Heart right ventricle (tissue), 16 donors: Measurements from ENCODE around the gene ERVK3-1. TPM values are rescaled to one million over a fixed set of nuclear protein-coding genes. Genes with fewer than 3 reads are reported as not detected.

Source experiments
- ATAC-seq, 8 donors: fragments of 200-7000 bp; cut with Tn5 transposase; one replicate each; pipeline ENCODE4 v1.9.1; 2020; ENCODE audit warnings: mild to moderate bottlenecking in 8 of 8, moderate library complexity in 8 of 8, moderate number of reproducible peaks in 1 of 8
- DNase-seq, 2 donors: peaks; one replicate each; pipeline ENCODE4 v3.0.0-alpha.2; 2020
- H3K27ac ChIP-seq, 10 donors: fragments of 200-600 bp; sonication (generic) in 2 of 10; one replicate each; pipeline versions ENCODE4 v1.5.0 to v1.8.0; 2020 to 2022; ENCODE audit warnings: mild to moderate bottlenecking in 3 of 10
- H3K27me3 ChIP-seq, 7 donors: fragments of 200-600 bp; one replicate each; pipeline ENCODE4 v1.8.0; 2021 to 2022; ENCODE audit warnings: mild to moderate bottlenecking in 2 of 7
- H3K36me3 ChIP-seq, 9 donors: fragments of 200-600 bp; sonication (generic) in 1 of 9; one replicate each; pipeline versions ENCODE4 v1.5.0 to v1.8.0; 2020 to 2022; ENCODE audit warnings: mild to moderate bottlenecking in 2 of 9
- H3K4me1 ChIP-seq, 9 donors: fragments of 200-600 bp; sonication (generic) in 1 of 9; one replicate each; pipeline versions ENCODE4 v1.5.0 to v1.8.0; 2020 to 2022; ENCODE audit warnings: mild to moderate bottlenecking in 4 of 9
- H3K4me3 ChIP-seq, 10 donors: fragments of 200-600 bp; sonication (generic) in 2 of 10; one replicate each; pipeline versions ENCODE4 v1.5.0 to v1.8.0; 2020 to 2022; ENCODE audit warnings: mild to moderate bottlenecking in 7 of 10, moderate library complexity in 2 of 10
- H3K9me3 ChIP-seq, 11 donors: fragments of 200-600 bp in 10 of 11; sonication (generic) in 2 of 11; one replicate each; pipeline versions ENCODE4 v1.5.0 to v1.8.0; 2013 to 2022; ENCODE audit warnings: mild to moderate bottlenecking in 2 of 11, control low read depth in 1 of 11, moderate library complexity in 1 of 11
- WGBS, 2 donors: extraction: QIAGEN DNeasy Blood & Tissue Kit; methylation state at CpG; one replicate each; pipeline ENCODE4 v1.1.7; 2013; ENCODE audit warnings: inconsistent platforms in 1 of 2; 5-methylcytosine and 5-hydroxymethylcytosine counted together
- intact Hi-C, 10 donors: fragments of 100-400 bp; cut with DNase I; formaldehyde crosslinking; loops; one replicate each; pipeline versions ENCODE4 v1.11.1 to v1.14.2; 2022
- polyA plus RNA-seq, 2 donors: library from polyadenylated mRNA; stranded (reverse); fragments of 200-250 nt; gene quantifications; one replicate each; pipeline ENCODE4 v1.2.3, GENCODE V29; 2013
- total RNA-seq, 10 donors: library from RNA; stranded (reverse); fragmentation: NEBNext Ultra II Directional in 3 of 10; extraction: Animal tissue kit (Norgen Biotek cat#: 25700) in 3 of 10; gene quantifications; one replicate each; pipeline versions ENCODE4 v1.2.1 to v1.2.4, GENCODE V29; 2021 to 2023
- TF ChIP-seq, protein P1 (sequence below), 9 donors: fragments of 200-600 bp; sonication (generic) in 2 of 9; IDR thresholded peaks; one replicate each; pipeline versions ENCODE4 v1.5.0 to v1.8.0; 2021 to 2022; ENCODE audit warnings: antibody characterized with exemption in 9 of 9, mild to moderate bottlenecking in 5 of 9, moderate library complexity in 1 of 9
- donor health status: Arrhythmogenic right ventricular cardiomyopathy.
- donor health status: ischemic (EF 13 %, LVEDD 7.1; RV severe dilation, severe dysfunction).
- donor health status: healthy with polysubstance abuse.
- donor health status: DM: no; HTN: yes; CAD: no.
- donor health status: DM: no; HTN: no; CAD: no.
- donor health status: ischemic (EF 25% LVEDD 6.9; RV normal size, moderate dysfunction).
- donor health status: ischemic (EF 25% LVEDD 5.7; RV mildly dilated, moderate dysfunction).
- donor health status: healthy.
- donor health status: DM: yes; HTN: yes; CAD: no.
- donor health status: Ischemic cardiomyopathy.
- donor health status: ischemic (EF 35%, LVEDD 5.7; RV mildly dilated, moderate dysfunction).
- donor health status: nonischemic (EF 11% LVEDD 7.7; RV severe dilation, severe dysfunction).
- donor health status: DM: yes; HTN: yes; CAD: no.
- donor health status: PGD.
- donor health status: ischemic (EF 29% LVEDD 5.4; RV normal size, mild dysfunction).
- donor health status: nonischemic (EF 23%, LVEDD 6.1; RV moderate dilation, normal function).

ERVK3-1 gene
- total and polyA plus RNA-seq, 12 donors: 14.4 to 57.5 (median 19.4) TPM

DNA sequence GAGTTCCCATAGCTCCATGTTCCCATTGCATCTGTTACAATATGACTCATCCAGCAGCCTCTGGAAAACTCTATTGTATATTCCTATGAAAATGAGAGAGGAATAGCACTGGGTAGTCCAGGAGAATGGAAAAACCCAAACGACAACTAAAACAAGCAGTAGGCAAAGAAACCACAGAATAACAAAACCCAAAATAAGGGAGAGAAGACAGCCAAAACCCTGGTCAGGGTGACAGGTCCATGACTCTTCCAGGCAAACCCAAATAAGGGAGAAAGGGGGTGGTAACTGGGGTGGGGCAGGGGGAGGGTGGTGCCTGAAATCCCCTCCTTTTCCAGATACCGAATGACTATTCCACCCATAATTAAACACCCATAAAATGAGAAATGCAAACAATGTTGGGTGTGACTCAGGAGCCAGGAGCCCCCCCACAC lies 30.4 kb upstream of the ERVK3-1 start:
- DNase-seq (no peak), ATAC-seq (no peak)
- H3K4me1 ChIP-seq: peaks cover 4 to 19% (median 13%) of the 10 kb centered on the region in 9 donors
- peaks cover 0 to 69% (median 36%) of the 10 kb centered on the region in 9 donors for H3K36me3 ChIP-seq
- WGBS, 2 donors: 73 to 91% methylated on average over 2 of the region's 2 CpGs
- intact Hi-C loops: loop anchor here in 3 of 10 donors (5.0 to 10.0 kb wide), 3 partner anchors 42 to 90 kb away; partner anchors contain the start of genes ZNF274 (in 2 of the 3) and ZNF544 (in 1 of the 3)
- H3K27me3 ChIP-seq: no peaks in the 10 kb centered on the region
- no peak overlapping the region for H3K4me3 ChIP-seq
- TF ChIP-seq, protein P1, sequence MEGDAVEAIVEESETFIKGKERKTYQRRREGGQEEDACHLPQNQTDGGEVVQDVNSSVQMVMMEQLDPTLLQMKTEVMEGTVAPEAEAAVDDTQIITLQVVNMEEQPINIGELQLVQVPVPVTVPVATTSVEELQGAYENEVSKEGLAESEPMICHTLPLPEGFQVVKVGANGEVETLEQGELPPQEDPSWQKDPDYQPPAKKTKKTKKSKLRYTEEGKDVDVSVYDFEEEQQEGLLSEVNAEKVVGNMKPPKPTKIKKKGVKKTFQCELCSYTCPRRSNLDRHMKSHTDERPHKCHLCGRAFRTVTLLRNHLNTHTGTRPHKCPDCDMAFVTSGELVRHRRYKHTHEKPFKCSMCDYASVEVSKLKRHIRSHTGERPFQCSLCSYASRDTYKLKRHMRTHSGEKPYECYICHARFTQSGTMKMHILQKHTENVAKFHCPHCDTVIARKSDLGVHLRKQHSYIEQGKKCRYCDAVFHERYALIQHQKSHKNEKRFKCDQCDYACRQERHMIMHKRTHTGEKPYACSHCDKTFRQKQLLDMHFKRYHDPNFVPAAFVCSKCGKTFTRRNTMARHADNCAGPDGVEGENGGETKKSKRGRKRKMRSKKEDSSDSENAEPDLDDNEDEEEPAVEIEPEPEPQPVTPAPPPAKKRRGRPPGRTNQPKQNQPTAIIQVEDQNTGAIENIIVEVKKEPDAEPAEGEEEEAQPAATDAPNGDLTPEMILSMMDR (IDR thresholded peaks at IDR 0.05): no peak
- no peak overlapping the region for H3K27ac ChIP-seq
- peaks cover 0 to 78% (median 51%) of the 10 kb centered on the region in 11 donors for H3K9me3 ChIP-seq

DNA sequence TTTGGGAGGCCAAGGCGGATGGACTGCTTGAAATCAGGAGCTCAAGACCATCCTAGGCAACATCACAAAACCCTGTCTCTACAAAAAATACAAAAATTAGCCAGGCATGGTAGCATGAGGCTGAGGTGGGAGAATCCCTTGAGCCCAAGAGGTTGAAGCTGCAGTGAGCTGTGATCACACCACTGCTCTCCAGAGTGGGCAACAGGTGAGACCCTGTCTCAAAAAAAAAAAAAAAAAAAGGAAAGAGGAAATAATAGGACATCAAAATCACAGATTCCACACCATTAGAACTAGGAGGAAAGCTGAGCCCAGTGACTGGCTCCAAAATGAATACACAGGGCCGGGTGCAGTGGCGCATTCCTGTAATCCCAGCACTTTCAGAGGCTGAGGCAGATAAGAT lies 29.6 kb upstream of the ERVK3-1 start:
- Histone ChIP-seq H3K4me3 (no peak overlapping the region), H3K4me1 (peaks cover 4 to 27% (median 18%) of the 10 kb centered on the region in 9 donors), H3K27me3 (no peaks in the 10 kb centered on the region), H3K36me3 (peaks cover 0 to 63% (median 29%) of the 10 kb centered on the region in 9 donors), H3K27ac (no peak overlapping the region), H3K9me3 (peaks cover 0 to 70% (median 43%) of the 10 kb centered on the region in 11 donors)
- DNase-seq (no peak), ATAC-seq (no peak)
- WGBS, 2 donors: 97 to 99% methylated on average over 3 of the region's 3 CpGs
- intact Hi-C loops: loop anchor here in 3 of 10 donors (5.0 to 10.0 kb wide), 3 partner anchors 43 to 91 kb away; partner anchors contain the start of genes ZNF274 (in 2 of the 3) and ZNF544 (in 1 of the 3)
- TF ChIP-seq, protein P1 (IDR thresholded peaks at IDR 0.05): no peak

DNA sequence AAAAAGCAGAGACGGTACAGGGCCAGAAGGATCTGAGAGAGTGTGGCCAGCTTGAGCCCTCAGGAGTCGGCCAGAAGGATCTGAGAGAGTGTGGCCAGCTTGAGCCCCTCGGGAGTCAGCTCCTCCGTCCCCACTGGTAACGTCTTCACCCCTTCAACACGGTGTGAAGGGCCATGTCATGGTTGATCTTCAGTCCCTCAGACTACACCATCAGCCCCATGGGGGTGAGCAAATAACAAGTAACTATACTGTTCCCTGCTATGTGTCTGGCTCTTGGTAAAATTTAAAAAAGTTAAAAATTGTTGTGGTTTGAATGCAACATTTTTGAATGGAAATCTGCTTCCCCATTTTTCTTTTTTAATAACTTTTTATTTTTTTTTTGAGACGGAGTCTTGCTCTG lies 28.0 kb upstream of the ERVK3-1 start:
- peak overlapping the region in 2 of 10 donors; percentile 93 to 98 for H3K4me3 ChIP-seq
- WGBS, 2 donors: 92 to 94% methylated on average over 7 of the region's 7 CpGs
- H3K4me1 ChIP-seq: peaks cover 4 to 29% (median 20%) of the 10 kb centered on the region in 9 donors
- ATAC-seq: no peak
- H3K27me3 ChIP-seq: no peaks in the 10 kb centered on the region
- TF ChIP-seq, protein P1 (IDR thresholded peaks at IDR 0.05): no peak
- intact Hi-C loops: loop anchor here in 3 of 10 donors (5.0 to 10.0 kb wide), 3 partner anchors 45 to 92 kb away; partner anchors contain the start of genes ZNF274 (in 2 of the 3) and ZNF544 (in 1 of the 3)
- H3K9me3 ChIP-seq: peaks cover 0 to 57% (median 27%) of the 10 kb centered on the region in 11 donors
- no peak overlapping the region for H3K27ac ChIP-seq
- H3K36me3 ChIP-seq: peaks cover 0 to 47% (median 19%) of the 10 kb centered on the region in 9 donors
- DNase-seq: no peak

- ATAC-seq (peak in 5 of 8 donors; percentile 1 to 5 (median 3)), DNase-seq (no peak)
- intact Hi-C loops: loop anchor here in 3 of 10 donors (5.0 to 10.0 kb wide), 3 partner anchors 46 to 93 kb away; partner anchors contain the start of genes ZNF274 (in 2 of the 3) and ZNF544 (in 1 of the 3)
- peaks cover 4 to 29% (median 20%) of the 10 kb centered on the region in 9 donors for H3K4me1 ChIP-seq
- peaks cover 0 to 51% (median 20%) of the 10 kb centered on the region in 11 donors for H3K9me3 ChIP-seq
- WGBS, 2 donors: 38 to 39% methylated on average over 25 of the region's 25 CpGs
- TF ChIP-seq, protein P1 (IDR thresholded peaks at IDR 0.05): no peak
- H3K4me3 ChIP-seq: peak overlapping the region; percentile 58 to 98 (median 88)
- peaks cover 0 to 40% (median 13%) of the 10 kb centered on the region in 9 donors for H3K36me3 ChIP-seq
- peak overlapping the region; percentile 74 to 98 (median 96) for H3K27ac ChIP-seq
- no peaks in the 10 kb centered on the region for H3K27me3 ChIP-seq
These were observed 27.2 kb upstream of the ERVK3-1 start for GRCh38 chr19:58277748-58278540.
